ENCODE results near the gene ATP5F1B. TPM values are rescaled to one million over a fixed set of nuclear protein-coding genes. Genes with fewer than 3 reads are reported as not detected.

The ATP5F1B gene
- total RNA-seq, 1 experiment from 2014 or later, result 1,272 TPM

- no peak for DNase-seq (ENCODE audit: extremely low read depth, low read depth)
Observed at GRCh38 chr12:56628671-56629458, 16.9 kb downstream of the ATP5F1B start.

GRCh38 chr12:56626701-56627100 is 19.1 kb downstream of the ATP5F1B start:
- no peak for DNase-seq (ENCODE audit: extremely low read depth, low read depth)

GRCh38 chr12:56622535-56622934 is 23.2 kb downstream of the ATP5F1B start:
- DNase-seq (ENCODE audit: extremely low read depth, low read depth), result no peak

- DNase-seq (ENCODE audit: extremely low read depth, low read depth), result no peak
Observed at GRCh38 chr12:56616925-56617324, 28.9 kb downstream of the ATP5F1B start.

- DNase-seq (ENCODE audit: extremely low read depth, low read depth), result no peak
Observed at GRCh38 chr12:56616244-56616643, 29.5 kb downstream of the ATP5F1B start.

- no peak for DNase-seq (ENCODE audit: extremely low read depth, low read depth)
Observed at GRCh38 chr12:56614627-56615026, 31.2 kb downstream of the ATP5F1B start.

- no peak for DNase-seq (ENCODE audit: extremely low read depth, low read depth)
Observed at GRCh38 chr12:56604355-56604754, 41.4 kb downstream of the ATP5F1B start.

GRCh38 chr12:56602239-56602638 is 43.5 kb downstream of the ATP5F1B start:
- no peak for DNase-seq (ENCODE audit: extremely low read depth, low read depth)

GRCh38 chr12:56601503-56601902 is 44.3 kb downstream of the ATP5F1B start:
- no peak for DNase-seq (ENCODE audit: extremely low read depth, low read depth)

GRCh38 chr12:56600753-56601152 is 45.0 kb downstream of the ATP5F1B start:
- no peak for DNase-seq (ENCODE audit: extremely low read depth, low read depth)

- DNase-seq (ENCODE audit: extremely low read depth, low read depth), result no peak
Observed at GRCh38 chr12:56599797-56600196, 46.0 kb downstream of the ATP5F1B start.

GRCh38 chr12:56599041-56599440 is 46.7 kb downstream of the ATP5F1B start:
- no peak for DNase-seq (ENCODE audit: extremely low read depth, low read depth)

GRCh38 chr12:56596815-56597214 is 49.0 kb downstream of the ATP5F1B start:
- no peak for DNase-seq (ENCODE audit: extremely low read depth, low read depth)

GRCh38 chr12:56593909-56594621 is 51.7 kb downstream of the ATP5F1B start:
- DNase-seq (ENCODE audit: extremely low read depth, low read depth), result peak; percentile 62

GRCh38 chr12:56591961-56592360 is 53.8 kb downstream of the ATP5F1B start:
- DNase-seq (ENCODE audit: extremely low read depth, low read depth), result no peak

- no peak for DNase-seq (ENCODE audit: extremely low read depth, low read depth)
Observed at GRCh38 chr12:56591126-56591525, 54.7 kb downstream of the ATP5F1B start.

- DNase-seq (ENCODE audit: extremely low read depth, low read depth), result peak; percentile 26
Observed at GRCh38 chr12:56590237-56590830, 55.5 kb downstream of the ATP5F1B start.

GRCh38 chr12:56589783-56590182 is 56.0 kb downstream of the ATP5F1B start:
- no peak for DNase-seq (ENCODE audit: extremely low read depth, low read depth)
